Measurements from ENCODE around the gene SPAG9. TPM values are rescaled to one million over a fixed set of nuclear protein-coding genes. Genes with fewer than 3 reads are reported as not detected.
"Not testable (repeated sequence)": the region's sequence is repeated elsewhere in the genome, so short reads cannot be mapped to it uniquely, and the experiment has no call there.

SPAG9 gene
- total and polyA plus RNA-seq, 12 donors: 20.7 to 65.8 (median 51.6) TPM

GRCh38 chr17:51091635-51092034, 29.0 kb downstream of the SPAG9 start:
- H3K36me3 ChIP-seq: peaks cover 0 to 6% (median 0%) of the 10 kb centered on the region in 9 donors
- ATAC-seq (peak in 1 of 8 donors; percentile 63), DNase-seq (no peak)
- 42 to 45% methylated on average over 2 of the region's 2 CpGs for WGBS, 2 donors
- no peaks in the 10 kb centered on the region for H3K9me3 ChIP-seq
- peaks cover 0 to 50% (median 43%) of the 10 kb centered on the region in 9 donors for H3K4me1 ChIP-seq
- no peak overlapping the region for H3K27ac ChIP-seq
- no peak overlapping the region for H3K4me3 ChIP-seq
- intact Hi-C loops (cut with DNase I): no loop called here
- H3K27me3 ChIP-seq: no peaks in the 10 kb centered on the region
- TF ChIP-seq CTCF (IDR thresholded peaks at IDR 0.05): no peak

GRCh38 chr17:51088868-51089267, 31.8 kb downstream of the SPAG9 start:
- WGBS, 2 donors: 93 to 94% methylated on average over 10 of the region's 10 CpGs
- H3K36me3 ChIP-seq; H3K27me3 ChIP-seq; H3K4me3 ChIP-seq; H3K9me3 ChIP-seq; ATAC-seq; intact Hi-C loops (cut with DNase I); DNase-seq: not testable (repeated sequence)
- Histone ChIP-seq H3K4me1 (peaks cover 0 to 61% (median 41%) of the 10 kb centered on the region in 9 donors), H3K27ac (peak overlapping the region in 1 of 10 donors; percentile 67)

GRCh38 chr17:51088287-51088686, 32.4 kb downstream of the SPAG9 start:
- 95 to 97% methylated on average over 9 of the region's 9 CpGs for WGBS, 2 donors

GRCh38 chr17:51087072-51087757, 33.5 kb downstream of the SPAG9 start:
- Histone ChIP-seq H3K4me3 (no peak overlapping the region), H3K36me3 (peaks cover 0 to 5% (median 0%) of the 10 kb centered on the region in 9 donors), H3K4me1 (peaks cover 0 to 48% (median 27%) of the 10 kb centered on the region in 9 donors), H3K27ac (no peak overlapping the region), H3K27me3 (no peaks in the 10 kb centered on the region), H3K9me3 (no peaks in the 10 kb centered on the region)
- ATAC-seq (no peak), DNase-seq (no peak)
- intact Hi-C loops (cut with DNase I): no loop called here
- WGBS, 2 donors: 33 to 37% methylated on average over 2 of the region's 2 CpGs
- TF ChIP-seq CTCF (IDR thresholded peaks at IDR 0.05): no peak

More at GRCh38 chr17:51088287-51088686, 32.4 kb downstream of the SPAG9 start:
- Histone ChIP-seq H3K4me1 (peaks cover 0 to 57% (median 37%) of the 10 kb centered on the region in 9 donors), H3K27ac (peak overlapping the region in 1 of 10 donors; percentile 67), H3K36me3 (peaks cover 0 to 5% (median 0%) of the 10 kb centered on the region in 9 donors), H3K9me3 (no peaks in the 10 kb centered on the region), H3K4me3 (no peak overlapping the region), H3K27me3 (no peaks in the 10 kb centered on the region)
- DNase-seq (no peak), ATAC-seq (no peak)
- intact Hi-C loops (cut with DNase I): no loop called here
- TF ChIP-seq CTCF (IDR thresholded peaks at IDR 0.05): no peak
